PC-9 (cell line): ENCODE data around the gene USH1C.

ENCODE experiments used
- CTCF ChIP-seq: fragments of 200-600 bp; sonication (generic); conservative IDR thresholded peaks from 2 replicates; pipeline ENCODE4 v1.6.1; 2017; ENCODE audit warnings: mixed run types, antibody characterized with exemption, mild to moderate bottlenecking, moderate library complexity
- EZH2 ChIP-seq: fragments of 200-600 bp; sonication (generic); IDR thresholded peaks from 2 replicates; pipeline ENCODE4 v1.8.0; 2017; ENCODE audit warnings: antibody characterized with exemption, low read depth

DNA sequence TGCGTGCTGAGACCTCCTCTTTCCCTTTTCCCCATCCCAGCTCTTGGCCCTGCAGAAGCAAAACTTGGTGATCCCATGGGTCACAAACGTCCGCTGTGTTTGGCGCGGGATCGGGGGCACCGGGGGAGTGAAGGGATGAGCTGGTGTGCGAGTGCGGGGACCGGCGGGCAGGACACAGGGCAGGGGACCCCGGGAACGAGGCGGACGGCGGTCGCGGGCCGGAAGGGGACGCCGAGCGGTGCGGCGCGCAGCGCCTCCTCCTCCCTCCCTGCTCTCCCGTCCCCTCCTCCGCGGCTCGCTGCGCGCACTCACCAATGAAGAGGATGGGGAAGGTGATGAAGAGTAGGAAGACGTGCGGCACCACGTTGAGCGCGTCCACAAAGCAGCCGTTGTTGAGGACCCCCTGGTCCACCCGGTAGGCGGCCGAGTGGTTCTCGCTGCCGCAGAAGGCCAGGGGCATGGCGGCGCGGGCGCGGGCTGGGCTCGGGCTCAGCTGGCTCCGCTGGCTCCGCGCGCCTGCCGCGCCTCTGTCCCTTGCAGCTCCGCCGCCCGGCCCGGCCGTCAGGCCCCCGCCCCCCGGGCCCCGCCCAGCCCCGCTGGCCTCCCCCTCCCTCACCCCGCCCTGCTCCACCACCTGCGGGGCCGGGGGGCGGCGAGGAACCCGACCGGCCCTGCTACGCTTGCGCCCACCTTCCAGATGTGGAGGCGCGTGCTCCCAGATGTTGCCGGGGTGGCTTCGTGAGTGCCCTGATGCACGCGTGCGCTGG, 67.7 kb downstream of the USH1C start, which contains the start of gene ABCC8:
- no peak for TF ChIP-seq CTCF
- no peak for TF ChIP-seq EZH2
